HEK293 (cell line): Measurements from ENCODE around the gene ZNF763.
"Not testable (repeated sequence)": the region's sequence is repeated elsewhere in the genome, so short reads cannot be mapped to it uniquely, and the experiment has no call there.

Experiments
- CTCF ChIA-PET: fragments of 350-600 bp; formaldehyde crosslinking; extraction: SDS; loops from one replicate; lab custom pipeline; 2021; ENCODE audit warnings: antibody characterized with exemption; lab: Yijun Ruan, JAX
- POLR2A ChIA-PET: fragments of 300-600 bp; formaldehyde crosslinking; extraction: SDS; loops from one replicate; lab custom pipeline; 2020; ENCODE audit warnings: antibody characterized with exemption, inconsistent platforms; lab: Yijun Ruan, JAX
- H3K27ac ChIP-seq: fragments of 200-500 bp; sonication (Bioruptor generic); 2 replicates; pipeline ENCODE4 v1.5.1; 2014; ENCODE audit warnings: low read depth, low read length, control low read depth, inconsistent platforms; ENCODE audit errors: extremely low read depth
- H3K36me3 ChIP-seq, 2 experiments: fragments of 200-500 bp in 1 of 2; sonication (Bioruptor generic) in 1 of 2; 1 replicate in 1 of 2; 2 replicates in 1 of 2; pipeline ENCODE4 v1.5.1; 2014 to 2017; ENCODE audit warnings: inconsistent platforms in 2 of 2, low read length in 2 of 2; ENCODE audit not compliant: control insufficient read depth in 2 of 2, insufficient read depth in 1 of 2
- H3K4me1 ChIP-seq: fragments of 200-500 bp; sonication (Bioruptor generic); 2 replicates; pipeline ENCODE4 v1.5.1; 2014; ENCODE audit warnings: mild to moderate bottlenecking, low read length, inconsistent platforms; ENCODE audit not compliant: control insufficient read depth, insufficient read depth
- H3K4me3 ChIP-seq: 2 replicates; pipeline ENCODE4 v1.5.1; 2011; ENCODE audit warnings: low read depth, mild to moderate bottlenecking, control low read depth, low read length, moderate library complexity
- H3K9me3 ChIP-seq: fragments of 200-500 bp; sonication (Bioruptor generic); 2 replicates; pipeline ENCODE4 v1.5.1; 2014; ENCODE audit warnings: low read depth, low read length, inconsistent platforms; ENCODE audit not compliant: control insufficient read depth, insufficient read depth
- HOXA7 ChIP-seq: sonication (generic); formaldehyde crosslinking; IDR thresholded peaks from 2 replicates; pipeline ENCODE4 v1.8.1; 2022; ENCODE audit warnings: missing genetic modification reagents, borderline replicate concordance
- SETDB1 ChIP-seq: IDR thresholded peaks from one replicate; pipeline ENCODE4 v1.6.1; 2017; ENCODE audit warnings: mild to moderate bottlenecking, low read length, moderate library complexity, mixed read lengths; ENCODE audit not compliant: insufficient read length
- ZNF146 ChIP-seq: fragments of 450-650 bp; formaldehyde crosslinking; IDR thresholded peaks from 2 replicates; pipeline ENCODE4 v1.5.1; 2016; ENCODE audit warnings: missing biosample characterization, missing genetic modification characterization
- ZNF274 ChIP-seq, 2 experiments: fragments of 200-500 bp in 1 of 2; fragments of 450-650 bp in 1 of 2; sonication (Bioruptor generic) in 1 of 2; formaldehyde crosslinking in 1 of 2; IDR thresholded peaks; 2 replicates each; pipeline versions ENCODE4 v1.5.1 to v1.6.1; 2014 to 2016; ENCODE audit warnings: borderline replicate concordance in 1 of 2, inconsistent platforms in 1 of 2, low read length in 1 of 2, missing biosample characterization in 1 of 2, missing genetic modification characterization in 1 of 2
- ZNF426 ChIP-seq: fragments of 450-650 bp; formaldehyde crosslinking; IDR thresholded peaks from 2 replicates; pipeline ENCODE4 v1.5.1; 2017; ENCODE audit warnings: missing biosample characterization, missing genetic modification characterization, mild to moderate bottlenecking, inconsistent platforms, moderate library complexity
- ZNF580 ChIP-seq: fragments of 450-650 bp; formaldehyde crosslinking; IDR thresholded peaks from 2 replicates; pipeline ENCODE4 v1.5.1; 2016; ENCODE audit warnings: missing biosample characterization, missing genetic modification characterization
- ZNF654 ChIP-seq: fragments of 450-650 bp; formaldehyde crosslinking; IDR thresholded peaks from 2 replicates; pipeline ENCODE4 v1.5.1; 2016; ENCODE audit warnings: low read depth, missing biosample characterization, missing genetic modification characterization
- ZXDB ChIP-seq: fragments of 450-650 bp; formaldehyde crosslinking; IDR thresholded peaks from 2 replicates; pipeline ENCODE4 v1.5.1; 2016; ENCODE audit warnings: missing biosample characterization, missing genetic modification characterization
- TF ChIP-seq, protein P1 (sequence below): fragments of 450-650 bp; formaldehyde crosslinking; IDR thresholded peaks from 2 replicates; pipeline ENCODE4 v1.5.1; 2016; ENCODE audit warnings: missing biosample characterization, missing genetic modification characterization

Gene ZNF763

GRCh38 chr19:11931513-11931912 is 33.3 kb upstream of the ZNF763 start (continued):
- no peak for TF ChIP-seq ZNF654 (tag by site-specific recombination)

- H3K4me3 ChIP-seq, H3K27ac ChIP-seq, H3K4me1 ChIP-seq, H3K9me3 ChIP-seq, POLR2A ChIA-PET, H3K36me3 ChIP-seq, CTCF ChIA-PET: not testable (repeated sequence)
- peak; percentile 65; the same call in 1 of the 2 replicates for TF ChIP-seq ZNF580 (tag by site-specific recombination)
- peak; percentile 95 for TF ChIP-seq ZNF146 (tag by site-specific recombination)
- TF ChIP-seq, protein P1, sequence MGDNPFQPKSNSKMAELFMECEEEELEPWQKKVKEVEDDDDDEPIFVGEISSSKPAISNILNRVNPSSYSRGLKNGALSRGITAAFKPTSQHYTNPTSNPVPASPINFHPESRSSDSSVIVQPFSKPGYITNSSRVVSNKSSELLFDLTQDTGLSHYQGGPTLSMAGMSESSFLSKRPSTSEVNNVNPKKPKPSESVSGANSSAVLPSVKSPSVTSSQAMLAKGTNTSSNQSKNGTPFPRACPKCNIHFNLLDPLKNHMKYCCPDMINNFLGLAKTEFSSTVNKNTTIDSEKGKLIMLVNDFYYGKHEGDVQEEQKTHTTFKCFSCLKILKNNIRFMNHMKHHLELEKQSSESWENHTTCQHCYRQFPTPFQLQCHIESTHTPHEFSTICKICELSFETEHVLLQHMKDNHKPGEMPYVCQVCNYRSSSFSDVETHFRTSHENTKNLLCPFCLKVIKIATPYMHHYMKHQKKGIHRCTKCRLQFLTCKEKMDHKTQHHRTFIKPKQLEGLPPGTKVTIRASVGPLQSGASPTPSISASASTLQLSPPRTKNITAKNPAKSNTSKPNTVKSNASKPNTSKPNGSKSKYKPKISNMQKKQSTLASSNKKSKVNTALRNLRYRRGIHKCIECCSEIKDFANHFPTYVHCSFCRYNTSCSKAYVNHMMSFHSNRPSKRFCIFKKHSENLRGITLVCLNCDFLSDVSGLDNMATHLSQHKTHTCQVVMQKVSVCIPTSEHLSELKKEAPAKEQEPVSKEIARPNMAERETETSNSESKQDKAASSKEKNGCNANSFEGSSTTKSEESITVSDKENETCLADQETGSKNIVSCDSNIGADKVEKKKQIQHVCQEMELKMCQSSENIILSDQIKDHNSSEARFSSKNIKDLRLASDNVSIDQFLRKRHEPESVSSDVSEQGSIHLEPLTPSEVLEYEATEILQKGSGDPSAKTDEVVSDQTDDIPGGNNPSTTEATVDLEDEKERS (tag by site-specific recombination) = peak; percentile 88; the same call in 1 of the 2 replicates
- 0 out of 2 replicates have a peak, but pooled peaks have one; percentile 14 for TF ChIP-seq ZXDB (tag by site-specific recombination)
Observed at GRCh38 chr19:11935829-11936228, 29.0 kb upstream of the ZNF763 start.

- H3K36me3 ChIP-seq, H3K9me3 ChIP-seq, POLR2A ChIA-PET, CTCF ChIA-PET, H3K4me3 ChIP-seq, H3K4me1 ChIP-seq, H3K27ac ChIP-seq: not testable (repeated sequence)
- peak; percentile 81 for TF ChIP-seq ZNF146 (tag by site-specific recombination)
Observed at GRCh38 chr19:11938383-11938782, 26.5 kb upstream of the ZNF763 start.

GRCh38 chr19:11941361-11941887 is 23.4 kb upstream of the ZNF763 start:
- H3K27ac ChIP-seq, POLR2A ChIA-PET, H3K4me3 ChIP-seq, CTCF ChIA-PET, H3K4me1 ChIP-seq, H3K9me3 ChIP-seq: not testable (repeated sequence)
- H3K36me3 ChIP-seq = peaks cover 0 to 18% of the 10 kb centered on the region in 2 experiments; a peak in 1 of 3 replicates

DNA sequence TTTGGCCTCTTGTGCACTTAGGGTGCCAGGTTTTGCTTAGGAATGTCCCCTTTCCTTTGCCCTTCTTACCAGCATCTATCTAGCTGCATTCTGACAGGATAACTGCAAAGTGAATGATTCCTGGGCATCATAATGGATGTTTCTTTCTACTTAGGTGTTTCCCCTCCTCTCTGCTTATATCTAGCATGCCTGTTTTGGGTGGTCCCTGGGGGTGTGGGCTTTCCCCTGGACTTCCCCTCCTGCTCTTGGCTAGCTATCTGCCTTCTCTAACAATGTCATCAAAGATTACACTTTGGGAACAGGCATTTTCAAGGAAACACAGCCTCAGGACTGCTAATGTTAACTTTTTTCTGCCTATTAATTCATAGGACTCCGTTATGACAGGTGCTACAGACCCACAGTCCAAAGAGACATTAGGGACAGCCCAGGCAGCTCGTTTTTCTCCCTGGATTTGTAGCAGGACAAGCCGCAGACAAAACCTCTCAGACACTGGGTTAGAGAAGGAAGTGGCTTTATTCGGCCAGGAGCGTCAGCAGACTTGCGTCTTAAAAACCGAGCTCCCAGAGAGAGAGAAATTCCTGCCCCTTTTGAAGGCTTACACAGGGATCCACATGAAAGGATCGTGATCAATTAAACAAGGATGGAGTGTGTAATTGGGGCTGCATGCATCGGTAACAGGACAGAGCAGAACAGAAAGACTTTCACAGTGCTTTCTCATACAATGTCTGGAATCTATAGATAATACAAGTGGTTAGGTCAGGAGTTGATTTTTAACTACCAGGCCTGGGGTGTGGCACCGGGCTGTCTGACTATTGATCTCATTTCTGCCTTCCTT is 22.6 kb upstream of the ZNF763 start:
- H3K36me3 ChIP-seq = peaks cover 0 to 25% of the 10 kb centered on the region in 2 experiments; a peak in 1 of 3 replicates
- CTCF ChIA-PET = interaction anchor here (0.6 kb wide), 1 partner anchor 218 kb away, joined by 3 read pairs; no protein-coding TSS in a partner anchor
- H3K4me1 ChIP-seq = no peaks in the 10 kb centered on the region
- no peak overlapping the region for H3K4me3 ChIP-seq
- POLR2A ChIA-PET = no interaction called here
- peak; percentile 13 for TF ChIP-seq SETDB1
- TF ChIP-seq HOXA7 (CRISPR knock-in tag) = no peak
- TF ChIP-seq, all 188 proteins: peak for 1
- no peaks in the 10 kb centered on the region for H3K9me3 ChIP-seq
- no peak overlapping the region for H3K27ac ChIP-seq

- ChIA-PET POLR2A (no interaction called here), CTCF (interaction anchor here (0.6 kb wide), 1 partner anchor 217 kb away, joined by 3 read pairs; no protein-coding TSS in a partner anchor)
- TF ChIP-seq ZNF274 (IDR thresholded peaks at IDR 0.05; ENCODE audit: low read length) (no peak), ZNF274 (tag by site-specific recombination; IDR thresholded peaks at IDR 0.05; ENCODE audit: borderline replicate concordance) (0 out of 2 replicates have a peak, but pooled peaks have one; percentile 50), ZNF426 (tag by site-specific recombination) (no peak)
- H3K27ac ChIP-seq = no peak overlapping the region
- H3K36me3 ChIP-seq = peaks cover 0 to 30% of the 10 kb centered on the region in 2 experiments; a peak in 1 of 3 replicates
- no peaks in the 10 kb centered on the region for H3K9me3 ChIP-seq
- no peak overlapping the region for H3K4me3 ChIP-seq
- no peaks in the 10 kb centered on the region for H3K4me1 ChIP-seq
Observed at GRCh38 chr19:11942843-11943108, 22.1 kb upstream of the ZNF763 start.
